ENCODE measurements around the gene TIRAP.

DNA sequence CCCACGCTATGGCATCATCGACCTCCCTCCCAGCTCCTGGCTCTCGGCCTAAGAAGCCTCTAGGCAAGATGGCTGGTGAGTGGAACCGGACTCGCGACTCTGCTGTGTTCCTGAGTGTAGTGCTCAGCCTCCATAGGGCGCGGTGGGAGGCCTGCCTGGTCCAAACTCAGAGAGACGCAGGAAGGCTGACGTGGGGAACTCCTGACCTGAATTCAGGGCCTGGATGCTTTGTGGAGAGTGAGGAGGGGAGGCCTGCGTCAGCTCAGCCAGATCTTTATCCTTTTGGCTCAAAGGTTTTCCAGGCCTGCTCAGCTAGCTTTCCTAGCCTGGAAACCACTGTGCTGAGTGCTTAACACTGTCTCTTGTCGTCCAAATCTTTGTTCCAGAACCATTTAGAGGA, 8.0 kb downstream of the TIRAP start:
- TF ChIP-seq, protein P1, sequence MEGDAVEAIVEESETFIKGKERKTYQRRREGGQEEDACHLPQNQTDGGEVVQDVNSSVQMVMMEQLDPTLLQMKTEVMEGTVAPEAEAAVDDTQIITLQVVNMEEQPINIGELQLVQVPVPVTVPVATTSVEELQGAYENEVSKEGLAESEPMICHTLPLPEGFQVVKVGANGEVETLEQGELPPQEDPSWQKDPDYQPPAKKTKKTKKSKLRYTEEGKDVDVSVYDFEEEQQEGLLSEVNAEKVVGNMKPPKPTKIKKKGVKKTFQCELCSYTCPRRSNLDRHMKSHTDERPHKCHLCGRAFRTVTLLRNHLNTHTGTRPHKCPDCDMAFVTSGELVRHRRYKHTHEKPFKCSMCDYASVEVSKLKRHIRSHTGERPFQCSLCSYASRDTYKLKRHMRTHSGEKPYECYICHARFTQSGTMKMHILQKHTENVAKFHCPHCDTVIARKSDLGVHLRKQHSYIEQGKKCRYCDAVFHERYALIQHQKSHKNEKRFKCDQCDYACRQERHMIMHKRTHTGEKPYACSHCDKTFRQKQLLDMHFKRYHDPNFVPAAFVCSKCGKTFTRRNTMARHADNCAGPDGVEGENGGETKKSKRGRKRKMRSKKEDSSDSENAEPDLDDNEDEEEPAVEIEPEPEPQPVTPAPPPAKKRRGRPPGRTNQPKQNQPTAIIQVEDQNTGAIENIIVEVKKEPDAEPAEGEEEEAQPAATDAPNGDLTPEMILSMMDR (IDR thresholded peaks at IDR 0.05) = no peak
- no peak for TF ChIP-seq POLR2A (IDR thresholded peaks at IDR 0.05)
